ENCODE results near the gene GCN1.

DNA sequence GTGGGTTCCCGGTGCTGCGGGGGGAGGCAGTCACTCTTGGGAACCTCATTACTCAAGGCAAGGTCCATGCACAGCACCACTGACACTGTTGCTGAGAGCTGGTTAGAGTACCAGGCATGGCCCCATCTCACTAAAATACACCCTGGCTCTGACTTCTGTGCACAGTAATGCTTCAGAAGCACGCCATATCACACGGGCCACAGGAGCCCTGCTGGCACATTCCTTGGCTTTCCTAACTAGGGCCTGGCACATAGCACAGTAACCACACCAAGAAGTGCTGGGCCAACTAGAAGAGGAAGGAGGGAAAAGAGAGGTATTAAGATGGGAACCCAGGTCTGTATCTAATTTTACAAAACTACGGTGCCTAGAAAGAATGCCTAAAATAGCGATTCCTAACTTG lies 64.5 kb downstream of the GCN1 start:
- TF ChIP-seq, protein P1, sequence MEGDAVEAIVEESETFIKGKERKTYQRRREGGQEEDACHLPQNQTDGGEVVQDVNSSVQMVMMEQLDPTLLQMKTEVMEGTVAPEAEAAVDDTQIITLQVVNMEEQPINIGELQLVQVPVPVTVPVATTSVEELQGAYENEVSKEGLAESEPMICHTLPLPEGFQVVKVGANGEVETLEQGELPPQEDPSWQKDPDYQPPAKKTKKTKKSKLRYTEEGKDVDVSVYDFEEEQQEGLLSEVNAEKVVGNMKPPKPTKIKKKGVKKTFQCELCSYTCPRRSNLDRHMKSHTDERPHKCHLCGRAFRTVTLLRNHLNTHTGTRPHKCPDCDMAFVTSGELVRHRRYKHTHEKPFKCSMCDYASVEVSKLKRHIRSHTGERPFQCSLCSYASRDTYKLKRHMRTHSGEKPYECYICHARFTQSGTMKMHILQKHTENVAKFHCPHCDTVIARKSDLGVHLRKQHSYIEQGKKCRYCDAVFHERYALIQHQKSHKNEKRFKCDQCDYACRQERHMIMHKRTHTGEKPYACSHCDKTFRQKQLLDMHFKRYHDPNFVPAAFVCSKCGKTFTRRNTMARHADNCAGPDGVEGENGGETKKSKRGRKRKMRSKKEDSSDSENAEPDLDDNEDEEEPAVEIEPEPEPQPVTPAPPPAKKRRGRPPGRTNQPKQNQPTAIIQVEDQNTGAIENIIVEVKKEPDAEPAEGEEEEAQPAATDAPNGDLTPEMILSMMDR (conservative IDR thresholded peaks at IDR 0.05; ENCODE audit: low read length): no peak
- no peak for TF ChIP-seq EZH2phosphoT487 (IDR thresholded peaks at IDR 0.05; ENCODE audit: borderline replicate concordance, low read depth, low read length)

Measured in OCI-LY7 (cell line).